AG04450 (cell line): Measurements from ENCODE around the gene PHF21B. TPM values are rescaled to one million over a fixed set of nuclear protein-coding genes. Genes with fewer than 3 reads are reported as not detected.

ENCODE experiments used
- CTCF ChIA-PET: fragments of 300-600, 350-600 bp; formaldehyde crosslinking; extraction: SDS; loops from one replicate; lab custom pipeline; 2022; ENCODE audit warnings: antibody characterized with exemption, inconsistent platforms; lab: Charles Lee
- POLR2A ChIA-PET: fragments of 350-600 bp; formaldehyde crosslinking; extraction: SDS; loops from one replicate; lab custom pipeline; 2021; ENCODE audit warnings: antibody characterized with exemption, inconsistent platforms; lab: Yijun Ruan, JAX
- DNase-seq: peaks from one replicate; pipeline ENCODE4 v3.0.0-alpha.2; 2011; ENCODE audit warnings: low read depth, low spot score
- H3K27ac ChIP-seq: one replicate; pipeline ENCODE4 v1.5.1; 2012; ENCODE audit warnings: low read depth, low read length, control low read depth
- H3K27me3 ChIP-seq: one replicate; pipeline ENCODE4 v1.6.0; 2012; ENCODE audit warnings: low read length; ENCODE audit not compliant: control insufficient read depth, insufficient read depth
- H3K4me3 ChIP-seq: 2 replicates; pipeline ENCODE4 v1.5.1; 2011; ENCODE audit warnings: mild to moderate bottlenecking, low read depth, low read length, control low read depth
- H3K9me3 ChIP-seq: 2 replicates; pipeline ENCODE4 v1.5.1; 2012; ENCODE audit warnings: low read length; ENCODE audit not compliant: control insufficient read depth, insufficient read depth
- polyA plus RNA-seq: library from polyadenylated mRNA; depleted of rRNA; stranded (reverse); fragments of >200 nt; gene quantifications from 2 replicates; pipeline ENCODE4 v1.2.3, GENCODE V29; 2011
- TF ChIP-seq, protein P1 (sequence below): IDR thresholded peaks from 2 replicates; pipeline ENCODE4 v1.5.1; 2011; ENCODE audit warnings: low read depth, low read length, control low read depth, inconsistent platforms

PHF21B gene
- polyA plus RNA-seq, 1 experiment = not detected

DNA sequence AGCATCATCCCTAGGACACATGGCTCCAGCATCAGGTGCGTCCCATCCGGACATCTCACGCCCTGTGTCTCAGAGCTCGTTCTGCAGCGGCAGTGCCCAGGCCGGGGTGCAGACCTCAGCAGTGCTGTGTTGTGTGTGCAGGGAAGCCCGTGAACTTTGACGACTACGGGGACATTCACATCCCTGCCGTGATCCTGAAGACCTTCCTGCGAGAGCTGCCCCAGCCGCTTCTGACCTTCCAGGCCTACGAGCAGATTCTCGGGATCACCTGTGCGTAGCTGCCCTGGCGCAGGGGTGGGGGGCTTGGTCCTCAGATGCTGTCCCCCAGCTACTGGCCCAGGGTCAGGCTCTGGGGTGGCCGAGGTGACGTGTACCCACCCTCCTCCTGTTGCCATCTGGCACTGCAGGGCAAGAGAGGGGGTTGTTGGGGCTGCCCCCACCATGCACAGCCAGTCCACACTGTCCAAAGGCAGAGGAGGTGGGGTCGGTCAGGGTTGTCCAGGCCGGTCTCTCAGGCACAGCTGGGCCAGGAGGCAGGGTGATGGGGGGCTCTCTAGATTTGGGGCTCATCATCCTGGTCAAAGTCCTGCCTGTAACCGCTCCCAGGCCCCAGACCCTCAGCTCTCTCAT lies 160.9 kb downstream of the PHF21B start:
- no peak for DNase-seq
- TF ChIP-seq, protein P1, sequence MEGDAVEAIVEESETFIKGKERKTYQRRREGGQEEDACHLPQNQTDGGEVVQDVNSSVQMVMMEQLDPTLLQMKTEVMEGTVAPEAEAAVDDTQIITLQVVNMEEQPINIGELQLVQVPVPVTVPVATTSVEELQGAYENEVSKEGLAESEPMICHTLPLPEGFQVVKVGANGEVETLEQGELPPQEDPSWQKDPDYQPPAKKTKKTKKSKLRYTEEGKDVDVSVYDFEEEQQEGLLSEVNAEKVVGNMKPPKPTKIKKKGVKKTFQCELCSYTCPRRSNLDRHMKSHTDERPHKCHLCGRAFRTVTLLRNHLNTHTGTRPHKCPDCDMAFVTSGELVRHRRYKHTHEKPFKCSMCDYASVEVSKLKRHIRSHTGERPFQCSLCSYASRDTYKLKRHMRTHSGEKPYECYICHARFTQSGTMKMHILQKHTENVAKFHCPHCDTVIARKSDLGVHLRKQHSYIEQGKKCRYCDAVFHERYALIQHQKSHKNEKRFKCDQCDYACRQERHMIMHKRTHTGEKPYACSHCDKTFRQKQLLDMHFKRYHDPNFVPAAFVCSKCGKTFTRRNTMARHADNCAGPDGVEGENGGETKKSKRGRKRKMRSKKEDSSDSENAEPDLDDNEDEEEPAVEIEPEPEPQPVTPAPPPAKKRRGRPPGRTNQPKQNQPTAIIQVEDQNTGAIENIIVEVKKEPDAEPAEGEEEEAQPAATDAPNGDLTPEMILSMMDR = no peak
- CTCF ChIA-PET = no interaction called here
- POLR2A ChIA-PET = no interaction called here
- Histone ChIP-seq H3K4me3 (no peak overlapping the region), H3K27me3 (peaks cover 2% of the 10 kb centered on the region), H3K27ac (no peak overlapping the region), H3K9me3 (peaks cover 4% of the 10 kb centered on the region; the same call in 1 of the 2 replicates)

DNA sequence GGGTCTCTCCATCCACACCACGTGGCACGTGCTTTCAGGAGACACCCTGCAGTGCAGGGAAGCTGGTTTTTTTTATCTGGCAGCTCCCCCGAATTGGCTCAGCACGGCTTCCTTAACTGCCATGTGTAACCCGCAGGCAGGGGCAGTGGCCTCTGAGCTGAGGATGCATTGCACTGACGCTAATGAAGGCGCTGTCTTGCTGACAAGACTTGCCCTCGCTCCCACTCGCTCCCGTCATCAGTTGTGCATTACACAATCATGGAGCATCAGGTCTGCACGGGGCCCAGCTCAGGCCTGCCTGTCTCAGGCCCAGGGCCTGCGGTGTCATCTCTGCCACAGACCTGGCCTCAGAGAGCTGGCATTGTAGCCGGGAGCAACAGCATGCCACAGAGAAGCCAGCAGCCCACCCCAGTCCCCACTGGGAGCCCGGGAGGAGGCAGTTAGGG lies 161.5 kb downstream of the PHF21B start:
- peaks cover 5% of the 10 kb centered on the region for H3K27me3 ChIP-seq
- H3K9me3 ChIP-seq = peaks cover 4% of the 10 kb centered on the region; the same call in 1 of the 2 replicates
- ChIA-PET POLR2A (no interaction called here), CTCF (no interaction called here)
- TF ChIP-seq, protein P1 = no peak
- no peak overlapping the region for H3K27ac ChIP-seq
- DNase-seq = no peak
- H3K4me3 ChIP-seq = no peak overlapping the region

DNA sequence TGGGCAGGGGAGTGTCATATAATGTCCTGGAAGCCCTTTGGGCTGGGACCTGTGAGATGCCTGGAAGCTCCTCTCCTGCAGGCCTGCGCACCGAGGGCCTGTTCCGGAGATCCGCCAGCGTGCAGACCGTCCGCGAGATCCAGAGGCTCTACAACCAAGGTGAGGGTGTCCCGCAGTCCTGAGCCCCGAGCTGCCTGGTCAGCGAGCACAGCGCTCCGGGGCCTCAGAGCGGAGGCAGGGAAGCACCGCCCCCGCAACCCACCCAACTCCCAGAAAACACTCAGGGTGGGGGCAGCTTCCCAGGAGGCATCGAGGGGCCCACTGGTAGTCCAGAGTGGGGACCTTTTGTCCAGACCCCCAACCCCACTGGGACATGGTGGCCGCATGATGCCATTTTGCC lies 161.9 kb downstream of the PHF21B start:
- H3K4me3 ChIP-seq = no peak overlapping the region
- H3K9me3 ChIP-seq = peaks cover 4% of the 10 kb centered on the region; the same call in 1 of the 2 replicates
- no peak for DNase-seq
- TF ChIP-seq, protein P1 = no peak
- peaks cover 5% of the 10 kb centered on the region for H3K27me3 ChIP-seq
- no peak overlapping the region for H3K27ac ChIP-seq
- ChIA-PET CTCF (no interaction called here), POLR2A (interaction anchor here (0.6 kb wide), 1 partner anchor 146 kb away, joined by 3 read pairs; the partner anchor contains the start of gene PRR5)

DNA sequence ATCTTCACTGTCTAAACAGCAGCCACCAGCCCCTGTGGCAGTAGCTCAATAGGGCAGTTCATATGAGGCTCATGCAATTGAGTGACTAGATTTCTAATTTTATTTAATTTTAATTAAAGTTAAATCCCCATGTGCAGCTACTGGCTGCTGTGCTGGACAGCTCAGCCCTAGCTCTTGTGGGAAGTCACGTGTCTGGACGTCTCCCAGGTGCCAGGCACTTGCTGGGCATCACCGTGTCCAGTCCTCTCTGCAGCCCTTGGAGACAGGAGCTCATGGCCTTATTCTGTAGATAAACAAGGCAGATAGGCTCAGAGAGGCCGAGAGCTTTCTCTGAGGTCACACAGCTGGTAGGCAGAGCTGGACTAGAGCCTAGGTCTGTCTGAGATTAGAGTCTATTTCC lies 162.4 kb downstream of the PHF21B start:
- CTCF ChIA-PET = no interaction called here

More for the DNA sequence above, 162.4 kb downstream of the PHF21B start:
- DNase-seq = no peak
- Histone ChIP-seq H3K27me3 (peaks cover 10% of the 10 kb centered on the region), H3K27ac (no peak overlapping the region), H3K9me3 (peaks cover 4% of the 10 kb centered on the region; the same call in 1 of the 2 replicates), H3K4me3 (no peak overlapping the region)
- POLR2A ChIA-PET = interaction anchor here (0.6 kb wide), 1 partner anchor 145 kb away, joined by 3 read pairs; the partner anchor contains the start of gene PRR5
- TF ChIP-seq, protein P1 = no peak
